GM19395 (cell line): ENCODE measurements around the gene SNRNP27.
"Not testable (repeated sequence)": the region's sequence is repeated elsewhere in the genome, so short reads cannot be mapped to it uniquely, and the experiment has no call there.

ENCODE experiments used
- ATAC-seq: cut with Tn5 transposase; IDR thresholded peaks from one replicate; pipeline ENCODE4 v1.9.1; 2021; ENCODE audit warnings: mild to moderate bottlenecking, moderate library complexity; ENCODE audit not compliant: unreplicated experiment

The SNRNP27 gene

DNA sequence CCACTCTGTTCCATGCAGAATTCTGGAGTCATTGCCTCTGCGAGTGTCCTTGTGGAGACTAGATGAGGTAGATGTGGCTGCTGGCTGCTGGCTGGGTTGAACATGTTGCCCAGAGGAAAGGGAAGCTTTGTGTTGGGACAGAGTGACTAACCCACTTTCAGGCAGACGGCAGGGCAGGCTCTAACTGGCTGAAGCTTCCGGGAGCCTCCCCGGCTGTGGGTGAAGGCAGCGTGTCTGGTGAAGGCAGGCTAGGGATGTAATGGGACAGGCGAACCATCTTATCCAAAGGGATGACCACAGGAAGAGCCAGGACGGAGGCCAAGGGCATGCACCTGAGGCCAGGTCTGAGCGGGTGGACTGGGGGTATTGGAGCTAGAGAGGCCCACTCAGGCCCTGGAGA lies 51.7 kb downstream of the SNRNP27 start:
- no peak for ATAC-seq

DNA sequence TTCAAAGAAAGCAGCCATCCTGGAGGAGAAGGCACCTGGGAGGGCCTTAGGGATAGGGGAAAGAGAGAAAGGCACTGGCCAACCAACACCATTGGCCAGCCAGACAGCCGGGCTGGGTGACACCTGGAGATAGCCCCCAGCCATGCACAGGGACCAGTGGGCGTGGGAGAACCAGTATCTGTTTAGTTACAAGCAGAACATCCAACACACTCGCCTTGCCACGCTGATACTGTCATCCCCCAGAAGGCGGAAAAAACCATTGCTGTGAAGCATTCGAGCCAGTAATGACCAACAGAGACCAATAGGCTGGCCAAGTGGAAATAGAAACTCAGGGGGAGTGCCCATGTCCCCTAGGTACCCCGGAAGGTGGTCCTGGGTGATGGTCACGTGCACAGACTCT lies 52.2 kb downstream of the SNRNP27 start:
- no peak for ATAC-seq

DNA sequence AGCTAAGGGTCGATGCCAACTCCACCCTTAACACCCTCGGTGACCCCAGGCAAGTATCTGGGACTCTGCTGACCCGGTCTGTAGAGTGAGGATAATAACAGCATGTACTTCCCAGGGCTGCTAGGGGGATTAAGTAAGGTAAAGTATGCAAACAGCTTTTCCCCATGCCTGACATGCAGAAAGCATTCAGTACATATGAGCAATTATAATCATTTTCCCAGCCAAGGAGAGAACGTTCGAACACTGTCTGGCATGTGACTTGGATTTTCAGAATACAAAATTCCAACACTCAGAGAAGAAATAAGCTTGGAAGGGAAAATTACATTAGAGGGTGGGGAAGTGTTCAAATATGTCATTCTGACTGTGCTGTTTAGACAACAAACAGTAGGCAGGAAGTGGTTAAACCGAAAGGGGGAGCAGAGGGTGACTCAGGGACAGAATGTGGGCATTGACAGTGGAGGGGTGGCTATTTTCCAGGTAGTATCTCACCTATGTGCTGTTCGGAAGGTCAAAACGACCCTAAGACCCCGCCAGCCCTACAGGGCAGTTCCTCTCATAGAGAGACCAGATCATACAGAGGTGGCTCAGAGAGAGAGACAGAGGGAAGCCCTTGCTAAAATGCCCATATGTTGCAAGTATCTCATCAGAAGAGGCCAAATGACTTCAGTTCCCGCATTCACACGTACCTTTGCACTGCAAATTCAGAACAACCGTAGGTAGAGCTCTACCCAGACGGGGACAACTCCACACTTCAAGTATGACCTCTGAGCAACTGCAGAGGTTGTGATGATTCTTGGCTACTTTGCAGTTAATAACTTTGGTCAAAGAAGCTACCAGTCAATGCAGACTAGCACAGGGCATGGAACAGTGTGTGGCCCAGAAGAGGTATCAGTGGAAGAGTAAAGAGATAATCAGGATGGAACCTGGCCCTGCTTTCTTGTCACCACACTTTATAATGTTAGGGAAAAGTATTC lies 52.9 kb downstream of the SNRNP27 start:
- ATAC-seq = peak; percentile 88

DNA sequence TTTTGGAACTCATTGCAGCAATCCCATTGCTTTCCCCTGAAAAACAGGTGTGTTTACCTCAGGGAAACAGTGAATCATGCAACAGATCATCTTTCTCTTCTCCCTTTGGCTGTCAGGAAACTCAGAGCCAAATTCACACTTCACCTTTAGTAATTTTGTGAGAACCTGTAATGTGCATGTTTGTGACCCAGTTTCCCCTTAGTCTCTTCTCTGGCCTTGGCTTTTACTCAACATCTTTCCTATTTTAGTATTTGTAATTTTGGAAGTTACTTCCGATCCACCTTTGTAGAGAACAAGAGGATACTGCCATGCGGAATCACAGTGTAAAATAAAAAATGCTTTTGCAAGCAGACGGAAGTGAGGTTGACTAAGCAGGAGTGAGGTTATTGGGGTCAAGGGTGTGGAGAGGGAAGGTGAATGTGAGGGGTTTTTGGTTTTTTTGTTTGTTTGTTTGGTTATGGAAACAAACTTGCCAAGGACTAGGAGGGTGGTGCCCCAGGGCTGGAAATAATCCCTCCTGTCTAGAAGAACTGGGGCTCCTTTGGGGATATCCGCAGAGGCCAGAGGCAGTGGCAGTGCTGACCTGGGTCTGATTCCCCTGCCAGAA lies 53.7 kb downstream of the SNRNP27 start:
- no peak for ATAC-seq

DNA sequence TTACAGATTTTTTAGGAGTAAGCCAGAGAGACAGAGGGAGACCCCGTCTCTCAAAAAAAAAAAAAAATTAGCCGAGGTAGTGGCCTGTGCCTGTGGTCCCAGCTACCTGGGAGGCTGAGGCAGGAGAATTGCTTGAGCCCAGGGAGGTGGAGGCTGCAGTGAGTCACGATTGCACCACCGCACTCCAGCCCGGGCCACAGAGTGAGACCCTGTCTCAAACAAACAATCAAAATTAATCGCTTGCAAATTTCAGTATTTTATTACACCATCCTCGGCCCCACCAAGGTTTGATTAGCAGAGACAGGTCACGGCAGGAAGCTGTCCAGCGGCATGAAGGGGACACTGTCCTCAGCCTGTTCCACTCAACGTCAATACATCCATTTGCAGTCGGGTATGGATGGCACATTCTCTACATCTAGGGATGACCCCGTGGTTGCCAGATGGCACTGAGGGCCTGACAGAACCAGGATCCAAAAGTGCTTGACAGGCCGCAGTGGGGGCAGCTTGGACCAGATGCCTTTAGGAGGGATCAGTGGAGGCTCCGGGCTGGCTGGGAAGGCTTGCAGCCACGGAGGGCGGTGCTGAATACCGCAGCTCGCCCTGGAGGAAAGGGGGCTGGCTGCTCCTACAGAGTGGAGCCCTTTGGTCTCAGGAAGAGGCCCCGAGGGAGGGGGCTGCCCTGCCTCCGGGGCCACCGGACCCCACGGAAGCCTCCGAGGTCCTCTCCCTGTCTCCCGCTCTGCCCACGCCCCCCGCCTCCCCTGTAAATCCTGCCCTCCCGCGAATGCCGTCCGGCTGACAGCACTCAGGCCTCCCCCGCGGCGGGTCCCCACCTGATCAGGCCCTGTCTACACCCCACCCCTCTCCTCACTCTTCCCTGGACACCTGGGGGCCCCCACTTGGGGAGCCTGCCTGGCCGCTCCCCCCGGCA lies 54.5 kb downstream of the SNRNP27 start:
- ATAC-seq = no peak

DNA sequence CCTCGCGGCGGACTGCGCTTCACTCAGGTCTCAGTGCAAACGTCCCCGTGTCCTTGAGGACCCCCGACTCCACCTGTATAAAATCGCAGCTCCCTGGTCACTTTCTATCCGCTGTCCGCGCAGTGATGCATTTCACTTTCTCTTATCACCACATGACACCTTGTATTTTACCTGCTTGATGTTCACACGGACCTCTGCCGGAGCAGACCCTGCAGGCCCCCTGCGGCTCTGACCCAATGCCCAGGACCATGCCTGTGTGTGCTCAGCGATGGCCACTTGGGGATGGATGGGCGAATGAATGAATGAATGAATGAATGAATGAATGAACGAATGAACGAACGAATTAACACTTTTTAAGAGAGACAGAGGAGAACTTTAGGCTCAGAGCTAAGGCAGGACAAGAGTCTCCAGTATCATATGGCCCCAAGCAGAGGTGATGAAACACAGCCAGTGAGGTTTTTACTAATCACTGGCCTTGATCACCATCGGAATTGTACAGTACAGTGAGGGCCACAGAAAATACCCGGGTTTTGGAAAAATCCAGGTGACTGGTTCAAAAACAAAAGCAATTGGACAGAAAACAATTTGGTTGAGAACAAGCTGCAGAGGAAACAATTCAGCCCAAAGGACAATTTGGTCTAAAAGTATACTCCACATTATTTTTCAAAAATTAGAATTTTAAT lies 55.3 kb downstream of the SNRNP27 start:
- ATAC-seq = no peak

DNA sequence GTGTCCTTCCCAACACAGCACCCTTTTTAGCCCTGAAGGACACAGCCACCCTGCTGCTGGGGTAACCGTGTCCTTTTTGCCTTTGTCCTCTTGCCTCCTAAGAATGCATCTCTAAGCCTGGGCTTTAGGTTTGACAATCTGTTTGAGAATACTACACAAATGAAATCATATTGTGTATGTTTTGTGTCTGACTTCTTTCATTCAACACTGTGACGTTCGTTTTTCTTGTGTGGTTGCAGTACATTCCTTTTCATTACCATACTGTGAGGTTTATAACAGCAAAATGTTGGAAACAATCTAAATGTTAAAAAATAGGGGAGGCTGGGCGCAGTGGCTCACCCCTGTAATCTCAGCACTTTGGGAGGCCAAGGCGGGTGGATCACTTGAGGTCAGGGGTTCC lies 56.5 kb downstream of the SNRNP27 start:
- ATAC-seq = no peak

DNA sequence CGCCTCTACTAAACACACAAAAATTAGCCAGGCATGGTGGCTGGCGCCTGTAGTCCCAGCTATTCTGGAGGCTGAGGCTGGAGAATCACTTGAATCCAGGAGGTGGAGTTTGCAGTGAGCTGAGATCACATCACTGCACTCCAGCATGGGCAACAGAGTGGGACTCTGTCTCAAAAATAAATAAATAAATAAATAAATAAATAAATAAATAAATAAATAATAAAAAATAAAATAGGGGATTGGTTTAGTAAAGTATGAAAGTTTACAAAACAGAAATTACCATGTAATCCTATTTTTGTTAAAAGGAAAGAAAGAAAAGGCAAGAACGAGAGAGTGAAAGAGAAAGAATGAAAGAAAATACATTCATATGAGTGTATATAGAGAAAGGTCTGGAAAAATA lies 56.9 kb downstream of the SNRNP27 start:
- ATAC-seq = not testable (repeated sequence)

DNA sequence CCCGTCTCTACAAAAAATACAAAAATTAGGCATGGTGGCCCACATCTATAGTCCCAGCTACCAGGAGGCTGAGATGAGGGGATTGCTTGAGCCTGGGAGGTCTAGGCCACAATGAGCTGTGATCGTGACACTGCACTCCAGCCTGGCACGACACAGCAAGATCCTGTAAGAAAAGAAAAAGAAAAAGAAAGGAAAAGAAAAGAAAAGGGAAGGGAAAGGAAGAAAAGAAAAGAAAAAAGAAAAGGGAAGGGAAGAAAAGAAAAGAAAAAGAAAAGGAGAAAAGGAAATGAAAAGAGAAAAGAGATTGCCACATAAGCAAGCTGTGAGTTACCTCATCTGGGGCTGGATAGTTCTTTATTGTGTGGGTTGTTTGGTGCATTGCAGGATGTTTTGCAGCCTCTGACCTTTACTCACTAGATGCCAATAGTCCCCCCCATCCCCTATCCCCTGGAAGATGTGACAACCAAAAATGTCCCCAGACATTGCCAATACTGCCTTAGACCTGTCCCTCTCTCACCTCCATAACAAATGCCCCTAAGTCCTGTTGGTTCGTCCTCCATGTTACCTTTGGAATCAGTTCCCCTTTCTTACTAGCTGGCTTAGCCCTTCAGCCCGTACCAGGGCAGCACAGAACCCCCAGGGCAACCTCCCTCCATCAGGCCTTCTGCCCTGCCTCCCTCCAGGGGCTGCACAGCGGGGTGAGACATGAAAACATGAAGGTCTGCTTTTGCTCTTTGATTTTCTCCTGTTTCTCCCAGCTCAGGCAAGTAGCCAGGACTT lies 58.8 kb downstream of the SNRNP27 start:
- ATAC-seq = no peak

DNA sequence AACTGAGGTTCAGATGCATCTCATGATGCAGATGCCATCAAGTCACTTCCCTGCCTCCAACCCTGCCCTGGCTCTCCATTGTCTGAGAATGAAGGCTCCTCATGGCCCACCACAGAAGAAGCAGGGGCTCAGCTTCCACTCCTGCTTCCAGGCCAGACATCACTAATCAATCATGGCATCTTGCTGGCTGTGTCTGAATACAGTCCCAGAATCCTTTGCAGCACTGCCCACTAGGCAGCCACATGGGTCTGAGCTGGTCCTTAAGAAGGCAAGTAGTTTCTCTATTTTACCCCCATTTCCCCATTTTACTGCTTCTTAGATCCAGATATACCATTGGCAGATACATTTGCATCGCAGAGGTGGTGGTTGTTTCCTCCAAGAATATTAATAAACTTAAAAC lies 60.3 kb downstream of the SNRNP27 start:
- no peak for ATAC-seq
